Measurements from ENCODE around the gene CFL2. TPM values are rescaled to one million over a fixed set of nuclear protein-coding genes. Genes with fewer than 3 reads are reported as not detected.

CFL2 gene
- total RNA-seq, 2 experiments from 2014 or later: 3.4 to 5.2 TPM

DNA sequence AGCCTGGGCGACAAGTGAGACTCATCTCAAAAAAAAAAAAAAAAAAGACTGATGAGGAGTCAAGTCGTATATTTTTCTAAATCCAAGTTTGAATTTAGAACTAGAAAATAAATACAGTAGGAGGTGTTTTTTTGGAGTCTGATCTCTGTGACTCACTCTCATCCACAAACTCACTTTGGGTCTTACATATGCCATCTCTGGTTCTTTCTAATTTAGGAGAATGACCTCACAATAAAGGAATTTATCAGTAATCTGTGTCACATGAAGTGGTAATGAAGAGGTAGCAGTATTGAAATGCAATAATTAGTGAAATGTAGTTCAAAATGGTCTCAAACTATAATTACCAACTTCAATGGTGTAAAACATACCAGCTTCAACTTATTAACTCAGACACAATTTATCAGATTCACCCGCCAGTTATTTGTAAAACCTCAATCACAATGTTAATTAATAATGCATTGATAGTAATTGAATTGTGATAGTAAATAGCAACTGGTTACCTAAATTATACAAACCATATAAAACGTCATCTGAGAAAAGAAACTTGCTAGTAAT, 4.4 kb upstream of the CFL2 start:
- no peak for DNase-seq
- ChIA-PET POLR2A (interaction anchor here (1.2 kb wide), 1 partner anchor 13 kb away, joined by 3 read pairs; no protein-coding TSS in a partner anchor), CTCF (interaction anchor here (12.9 kb wide), 1 partner anchor 47 kb away, joined by 105 read pairs; no protein-coding TSS in a partner anchor)
- Mint-ChIP-seq H3K27me3 (peaks cover 3% of the 10 kb centered on the region), H3K4me3 (no peak overlapping the region), H3K4me1 (ENCODE audit: low read depth) (peaks cover 7% of the 10 kb centered on the region), H3K36me3 (ENCODE audit: low read depth) (no peaks in the 10 kb centered on the region), H3K27ac (no peak overlapping the region), H3K9me3 (no peaks in the 10 kb centered on the region)
- no peak for TF ChIP-seq CTCF (IDR thresholded peaks at IDR 0.05)
- intact Hi-C loops (cut with micrococcal nuclease): no loop called here
- no peak for ATAC-seq

- ChIA-PET CTCF (interaction anchor here (0.9 to 12.9 kb wide), 7 partner anchors 8 to 137 kb away, joined by 3 to 105 read pairs (median 3); partner anchors contain the start of gene SNX6), POLR2A (interaction anchor here (1.0 to 1.5 kb wide), 3 partner anchors 15 to 65 kb away, joined by 3 to 4 read pairs (median 3); no protein-coding TSS in a partner anchor)
- H3K4me3 Mint-ChIP-seq: peak overlapping the region; percentile 89
- intact Hi-C loops (cut with micrococcal nuclease): no loop called here
- H3K27ac Mint-ChIP-seq: peak overlapping the region; percentile 69
- H3K4me1 Mint-ChIP-seq (ENCODE audit: low read depth): peaks cover 23% of the 10 kb centered on the region
- peaks cover 1% of the 10 kb centered on the region for H3K36me3 Mint-ChIP-seq (ENCODE audit: low read depth)
- ATAC-seq (no peak), DNase-seq (no peak)
- H3K27me3 Mint-ChIP-seq: peaks cover 3% of the 10 kb centered on the region
- H3K9me3 Mint-ChIP-seq: no peaks in the 10 kb centered on the region
- no peak for TF ChIP-seq CTCF (IDR thresholded peaks at IDR 0.05)
These were observed 902 bp upstream of the CFL2 start for GRCh38 chr14:34715127-34715863.

DNA sequence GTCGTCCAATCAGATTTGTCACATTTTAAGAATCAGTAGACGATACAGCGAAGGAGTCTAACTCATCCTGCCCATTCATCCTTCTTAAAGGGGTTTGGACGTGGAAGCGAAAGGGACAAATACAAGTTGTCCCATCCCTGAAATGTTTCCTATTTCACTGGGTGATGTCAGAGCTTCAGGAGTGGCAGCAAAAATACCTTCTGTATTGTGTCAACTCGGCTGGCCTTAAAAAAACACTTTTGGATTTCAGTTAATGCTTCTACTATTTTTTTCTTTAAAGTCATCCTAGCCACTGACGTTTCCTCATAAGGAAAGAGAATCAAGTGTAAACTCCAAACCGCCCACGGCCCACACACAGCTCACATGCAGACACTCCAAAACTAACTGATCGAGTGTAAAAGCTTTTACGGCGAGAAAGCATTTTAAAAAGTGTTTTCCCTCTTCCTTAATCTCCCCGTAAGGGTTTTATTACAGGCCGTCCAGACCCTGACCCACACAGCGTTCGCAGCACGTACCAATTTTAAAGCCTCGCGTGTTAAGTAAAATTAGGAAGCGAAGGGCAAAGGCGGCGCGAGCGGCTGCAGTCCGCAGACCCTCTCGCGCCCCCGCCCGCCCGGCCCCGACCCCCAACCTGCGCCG, 593 bp downstream of the CFL2 start:
- ChIA-PET POLR2A (interaction anchor here (0.6 to 1.3 kb wide), 3 partner anchors 16 to 147 kb away, joined by 3 to 4 read pairs (median 3); no protein-coding TSS in a partner anchor), CTCF (interaction anchor here (0.9 to 12.9 kb wide), 3 partner anchors 10 to 42 kb away, joined by 3 to 105 read pairs (median 80); no protein-coding TSS in a partner anchor)
- DNase-seq: peak; percentile 68
- intact Hi-C loops (cut with micrococcal nuclease): no loop called here
- TF ChIP-seq CTCF (IDR thresholded peaks at IDR 0.05): no peak
- peak; percentile 15 for ATAC-seq
- Mint-ChIP-seq H3K27ac (peak overlapping the region; percentile 89), H3K9me3 (no peaks in the 10 kb centered on the region), H3K27me3 (peaks cover 3% of the 10 kb centered on the region), H3K4me3 (peak overlapping the region; percentile 89), H3K4me1 (ENCODE audit: low read depth) (peaks cover 23% of the 10 kb centered on the region), H3K36me3 (ENCODE audit: low read depth) (peaks cover 1% of the 10 kb centered on the region)

- H3K4me3 Mint-ChIP-seq: peak overlapping the region; percentile 89
- intact Hi-C loops (cut with micrococcal nuclease): no loop called here
- H3K27ac Mint-ChIP-seq: peak overlapping the region; percentile 89
- H3K36me3 Mint-ChIP-seq (ENCODE audit: low read depth): peaks cover 1% of the 10 kb centered on the region
- CTCF ChIA-PET: interaction anchor here (0.9 to 12.9 kb wide), 3 partner anchors 10 to 41 kb away, joined by 3 to 105 read pairs (median 80); no protein-coding TSS in a partner anchor
- H3K4me1 Mint-ChIP-seq (ENCODE audit: low read depth): peaks cover 23% of the 10 kb centered on the region
- ATAC-seq: no peak
- TF ChIP-seq CTCF (IDR thresholded peaks at IDR 0.05): no peak
- no peaks in the 10 kb centered on the region for H3K9me3 Mint-ChIP-seq
- no peak for DNase-seq
- peaks cover 3% of the 10 kb centered on the region for H3K27me3 Mint-ChIP-seq
- POLR2A ChIA-PET: interaction anchor here (0.6 to 1.0 kb wide), 2 partner anchors 144 to 146 kb away, joined by 3 read pairs; no protein-coding TSS in a partner anchor
These were observed 1.2 kb downstream of the CFL2 start for GRCh38 chr14:34713122-34713680.
